PC-9 (cell line): Measurements from ENCODE around the gene RASGRP2. TPM values are rescaled to one million over a fixed set of nuclear protein-coding genes. Genes with fewer than 3 reads are reported as not detected.

Experiments
- BruUV-seq: library from RNA; stranded (reverse); fragments of 400-500 nt; replicated peaks from 2 replicates; lab custom pipeline; 2021; lab: Mats Ljungman, UMichigan
- CTCF ChIA-PET: fragments of 300-600 bp; sonication (Branson Sonifier 250); formaldehyde crosslinking; loops from one replicate; lab custom pipeline; 2022; ENCODE audit warnings: antibody characterized with exemption; lab: Charles Lee
- POLR2A ChIA-PET: fragments of 300-600 bp; sonication (Branson Sonifier 250); formaldehyde crosslinking; loops from one replicate; lab custom pipeline; 2022; ENCODE audit warnings: antibody characterized with exemption; ENCODE audit not compliant: unreplicated experiment; lab: Charles Lee
- DNase-seq, 2 experiments: peaks; one replicate each; pipeline versions ENCODE4 v3.0.0 to v3.0.0-alpha.2; 2015 to 2022; ENCODE audit warnings: mixed read lengths in 1 of 2
- H2AFZ ChIP-seq: fragments of 200-600 bp; sonication (generic); 2 replicates; pipeline ENCODE4 v1.8.1; 2017; ENCODE audit warnings: antibody characterized with exemption
- H3F3A ChIP-seq: fragments of 200-600 bp; sonication (generic); 2 replicates; pipeline ENCODE4 v1.8.1; 2017; ENCODE audit warnings: antibody characterized with exemption, mild to moderate bottlenecking, low read depth; ENCODE audit not compliant: insufficient read depth
- H3K27ac ChIP-seq: fragments of 200-600 bp; sonication (generic); 2 replicates; pipeline ENCODE4 v1.6.1; 2016; ENCODE audit warnings: mixed run types
- H3K27me3 ChIP-seq: fragments of 200-600 bp; sonication (generic); 2 replicates; pipeline ENCODE4 v1.6.1; 2016; ENCODE audit warnings: low read depth, mixed run types; ENCODE audit not compliant: insufficient read depth
- H3K36me3 ChIP-seq: fragments of 200-600 bp; sonication (generic); 2 replicates; pipeline ENCODE4 v1.6.1; 2016; ENCODE audit warnings: low read depth, mixed run types
- H3K4me1 ChIP-seq: fragments of 200-600 bp; sonication (generic); replicated peaks from 2 replicates; pipeline ENCODE4 v1.6.1; 2016; ENCODE audit warnings: mixed run types; ENCODE audit not compliant: insufficient read depth
- H3K4me2 ChIP-seq: fragments of 200-600 bp; sonication (generic); 2 replicates; pipeline ENCODE4 v1.6.1; 2017; ENCODE audit warnings: mixed run types
- H3K4me3 ChIP-seq: fragments of 200-600 bp; sonication (generic); 2 replicates; pipeline ENCODE4 v1.6.1; 2016; ENCODE audit warnings: mixed run types
- H3K79me2 ChIP-seq: fragments of 200-600 bp; sonication (generic); 2 replicates; pipeline ENCODE4 v1.6.1; 2017; ENCODE audit warnings: low read depth, mixed run types
- H3K9me2 ChIP-seq: fragments of 200-600 bp; sonication (generic); 2 replicates; pipeline ENCODE4 v1.8.1; 2017; ENCODE audit warnings: mild to moderate bottlenecking; ENCODE audit not compliant: insufficient read depth
- H3K9me3 ChIP-seq: fragments of 200-600 bp; sonication (generic); 2 replicates; pipeline ENCODE4 v1.8.1; 2016; ENCODE audit warnings: low read depth; ENCODE audit not compliant: insufficient read depth
- H4K20me1 ChIP-seq: fragments of 200-600 bp; sonication (generic); 2 replicates; pipeline ENCODE4 v1.8.1; 2017; ENCODE audit not compliant: insufficient read depth
- CTCF ChIP-seq: fragments of 200-600 bp; sonication (generic); conservative IDR thresholded peaks from 2 replicates; pipeline ENCODE4 v1.6.1; 2017; ENCODE audit warnings: mixed run types, antibody characterized with exemption, mild to moderate bottlenecking, moderate library complexity
- EZH2 ChIP-seq: fragments of 200-600 bp; sonication (generic); IDR thresholded peaks from 2 replicates; pipeline ENCODE4 v1.8.0; 2017; ENCODE audit warnings: antibody characterized with exemption, low read depth
- intact Hi-C: fragments of 100-400 bp; cut with micrococcal nuclease; formaldehyde crosslinking; loops from one replicate; pipeline ENCODE4 v1.10.0; 2022; ENCODE audit not compliant: unreplicated experiment
- total RNA-seq: library from RNA; stranded (reverse); gene quantifications from 2 replicates; pipeline ENCODE4 v1.2.3, GENCODE V29; 2021

The RASGRP2 gene
- total RNA-seq, 1 experiment from 2014 or later = 1.0 TPM

DNA sequence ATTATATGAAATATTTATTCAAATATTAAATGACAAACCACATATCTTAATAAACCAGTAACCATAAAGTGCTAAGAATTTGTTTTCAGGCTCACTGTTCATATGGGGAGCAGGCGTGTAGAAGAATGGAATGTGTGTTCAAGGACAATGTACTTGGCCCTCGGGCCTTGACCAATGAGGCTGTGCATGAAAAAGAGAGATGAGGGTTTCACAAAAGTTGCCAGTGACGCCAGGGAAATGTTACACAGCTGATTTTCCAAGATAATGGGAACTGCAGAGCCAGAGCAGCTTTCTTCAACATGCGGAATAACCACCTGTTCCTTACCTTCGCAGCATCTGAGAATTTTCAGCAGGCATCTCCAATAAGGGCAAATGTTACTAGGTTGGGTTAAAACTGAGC lies 30.2 kb upstream of the RASGRP2 start:
- Histone ChIP-seq H2AFZ (no peak overlapping the region), H3K4me2 (no peak overlapping the region), H4K20me1 (peaks cover 84% of the 10 kb centered on the region), H3K4me1 (peaks cover 14% of the 10 kb centered on the region), H3K79me2 (peaks cover 83% of the 10 kb centered on the region), H3F3A (peaks cover 83% of the 10 kb centered on the region), H3K36me3 (peaks cover 81% of the 10 kb centered on the region), H3K27ac (no peak overlapping the region), H3K27me3 (no peaks in the 10 kb centered on the region), H3K9me2 (no peaks in the 10 kb centered on the region), H3K4me3 (no peak overlapping the region), H3K9me3 (no peaks in the 10 kb centered on the region)
- no TSS peak for BruUV-seq
- intact Hi-C loops = loop anchor here (10.0 kb wide), 1 partner anchor 241 kb away; the partner anchor contains the start of gene ARL2
- ChIA-PET POLR2A (no interaction called here), CTCF (no interaction called here)
- DNase-seq = no peak
- TF ChIP-seq EZH2 = no peak
- no peak for TF ChIP-seq CTCF

DNA sequence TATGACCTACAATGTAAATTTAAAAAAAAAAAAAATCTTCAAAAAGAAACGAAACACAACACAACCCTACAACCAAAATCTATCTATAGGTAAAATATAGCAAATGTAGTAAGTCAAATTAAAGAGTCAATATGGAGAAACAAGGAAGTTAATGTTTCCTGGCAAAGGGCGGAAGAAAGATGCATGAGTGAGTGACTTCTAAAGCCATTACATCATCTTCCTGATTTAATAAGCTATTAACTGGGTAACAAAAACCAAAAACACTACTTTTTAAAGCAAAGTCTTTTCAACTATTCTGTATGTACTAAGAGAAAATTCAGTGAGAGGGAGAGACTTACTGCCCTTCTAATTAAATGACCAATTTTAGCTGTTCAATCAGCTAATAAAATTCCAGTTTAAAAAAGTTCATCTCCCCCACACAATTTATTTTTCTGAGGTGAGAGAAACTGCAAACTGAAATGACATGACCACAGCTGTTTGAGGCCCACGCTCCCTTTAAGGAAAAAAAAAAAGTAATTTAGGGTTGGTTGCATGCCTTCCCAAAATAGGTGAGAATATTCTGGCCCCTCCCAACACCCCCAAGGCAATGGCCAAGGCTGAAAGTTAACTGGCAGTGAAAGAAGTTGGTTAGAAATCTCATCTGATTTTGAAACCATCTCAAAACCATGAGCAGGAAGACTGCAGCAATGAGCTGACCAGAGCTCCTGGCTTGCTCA lies 28.5 kb upstream of the RASGRP2 start:
- BruUV-seq = no TSS peak
- POLR2A ChIA-PET = no interaction called here
- no peak for DNase-seq
- peaks cover 100% of the 10 kb centered on the region for H4K20me1 ChIP-seq
- peaks cover 88% of the 10 kb centered on the region for H3K79me2 ChIP-seq
- H3K27me3 ChIP-seq = no peaks in the 10 kb centered on the region
- peaks cover 99% of the 10 kb centered on the region for H3F3A ChIP-seq
- TF ChIP-seq CTCF (no peak), EZH2 (no peak)
- H3K4me2 ChIP-seq = no peak overlapping the region
- H3K36me3 ChIP-seq = peaks cover 94% of the 10 kb centered on the region
- CTCF ChIA-PET = interaction anchor here (0.7 kb wide), 1 partner anchor 114 kb away, joined by 6 read pairs; no protein-coding TSS in a partner anchor
- no peak overlapping the region for H3K4me3 ChIP-seq
- H3K9me2 ChIP-seq = no peaks in the 10 kb centered on the region
- intact Hi-C loops = loop anchor here (10.0 kb wide), 1 partner anchor 242 kb away; the partner anchor contains the start of gene ARL2
- H2AFZ ChIP-seq = no peak overlapping the region
- peaks cover 14% of the 10 kb centered on the region for H3K4me1 ChIP-seq
- H3K9me3 ChIP-seq = no peaks in the 10 kb centered on the region
- no peak overlapping the region for H3K27ac ChIP-seq

- CTCF ChIA-PET = interaction anchor here (0.6 kb wide), 1 partner anchor 1904 kb away, joined by 5 read pairs; no protein-coding TSS in a partner anchor
- DNase-seq = no peak
- Histone ChIP-seq H3K4me1 (peaks cover 13% of the 10 kb centered on the region), H3K27ac (no peak overlapping the region), H3F3A (peaks cover 99% of the 10 kb centered on the region), H3K9me3 (no peaks in the 10 kb centered on the region), H3K4me2 (no peak overlapping the region), H4K20me1 (peaks cover 100% of the 10 kb centered on the region), H3K27me3 (no peaks in the 10 kb centered on the region), H3K4me3 (no peak overlapping the region), H2AFZ (no peak overlapping the region), H3K9me2 (no peaks in the 10 kb centered on the region), H3K79me2 (peaks cover 87% of the 10 kb centered on the region), H3K36me3 (peaks cover 92% of the 10 kb centered on the region)
- intact Hi-C loops = loop anchor here (10.0 kb wide), 1 partner anchor 243 kb away; the partner anchor contains the start of gene ARL2
- no TSS peak for BruUV-seq
- POLR2A ChIA-PET = no interaction called here
- no peak for TF ChIP-seq EZH2
- no peak for TF ChIP-seq CTCF
Measured at GRCh38 chr11:64771861-64772260, 27.9 kb upstream of the RASGRP2 start.
